HepG2 (cell line): ENCODE data around the gene SFXN1. TPM values are rescaled to one million over a fixed set of nuclear protein-coding genes. Genes with fewer than 3 reads are reported as not detected.

Experiments
- ATAC-seq: fragments of 200-7000 bp; cut with Tn5 transposase; 3 replicates; pipeline ENCODE4 v1.9.1; 2020; ENCODE audit warnings: mild to moderate bottlenecking, moderate library complexity
- BruUV-seq: library from RNA; stranded (reverse); fragments of 400-500 nt; replicated peaks from 2 replicates; lab custom pipeline; 2021; lab: Mats Ljungman, UMichigan
- CTCF ChIA-PET: fragments of 300-600 bp; formaldehyde crosslinking; extraction: SDS; loops from one replicate; lab custom pipeline; 2021; ENCODE audit warnings: low total read pairs, inconsistent platforms, low intra/inter-chr PET ratio; lab: Yijun Ruan, JAX
- POLR2A ChIA-PET: fragments of 350-600 bp; sonication (Branson Sonifier 250); formaldehyde crosslinking; loops from one replicate; lab custom pipeline; 2020; ENCODE audit warnings: antibody characterized with exemption, inconsistent platforms; lab: Yijun Ruan, JAX
- DNase-seq: peaks from one replicate; pipeline ENCODE4 v3.0.0-alpha.2; 2015; ENCODE audit warnings: low spot score
- FAIRE-seq: peaks from 3 replicates; lab custom pipeline; 2011; peaks lifted over from hg19 to GRCh38; lab: Jason Lieb, UNC
- H2AFZ ChIP-seq: one replicate; pipeline ENCODE4 v1.6.1; 2011; ENCODE audit warnings: low read length, inconsistent platforms
- H3K27ac ChIP-seq: fragments of 300-600 bp; 3 replicates; pipeline ENCODE4 v1.8.0; 2011; ENCODE audit warnings: mixed run types, mild to moderate bottlenecking, mixed read lengths, low read length, inconsistent platforms; ENCODE audit not compliant: insufficient read depth; ENCODE audit errors: extremely low read length
- H3K27me3 ChIP-seq, 2 experiments: fragments of 200-600 bp in 1 of 2; 2 replicates in 1 of 2; 3 replicates in 1 of 2; pipeline versions ENCODE4 v1.6.0 to v1.8.0; 2011; ENCODE audit warnings: low read length in 2 of 2, mild to moderate bottlenecking in 2 of 2, moderate library complexity in 2 of 2, inconsistent platforms in 1 of 2; ENCODE audit not compliant: insufficient read depth in 2 of 2, control insufficient read depth in 1 of 2
- H3K36me3 ChIP-seq, 2 experiments: fragments of 200-600 bp in 1 of 2; replicated peaks in 1 of 2; 2 replicates in 1 of 2; 3 replicates in 1 of 2; pipeline versions ENCODE4 v1.5.1 to v1.8.0; 2011; ENCODE audit warnings: low read length in 2 of 2, inconsistent platforms in 1 of 2; ENCODE audit not compliant: insufficient read depth in 2 of 2, control insufficient read depth in 1 of 2
- H3K4me1 ChIP-seq: 2 replicates; pipeline ENCODE4 v1.5.1; 2012; ENCODE audit warnings: low read length, inconsistent platforms; ENCODE audit not compliant: insufficient read depth
- H3K4me2 ChIP-seq: 2 replicates; pipeline ENCODE4 v1.6.0; 2011; ENCODE audit warnings: low read depth, low read length, inconsistent platforms
- H3K4me3 ChIP-seq, 3 experiments: fragments of 200-600 bp in 1 of 3; sonication (generic), shearing (Covaris generic) in 1 of 3; replicated peaks in 1 of 3; 2 replicates each; pipeline ENCODE4 v1.5.1; 2011 to 2016; ENCODE audit warnings: low read length in 3 of 3, inconsistent platforms in 2 of 3, low read depth in 2 of 3, mild to moderate bottlenecking in 2 of 3, control low read depth in 1 of 3, mixed read lengths in 1 of 3; ENCODE audit not compliant: insufficient read depth in 1 of 3
- H3K79me2 ChIP-seq: one replicate; pipeline ENCODE4 v1.6.1; 2011; ENCODE audit warnings: low read length, inconsistent platforms; ENCODE audit not compliant: insufficient read depth
- H3K9ac ChIP-seq: 2 replicates; pipeline ENCODE4 v1.6.0; 2011; ENCODE audit warnings: mild to moderate bottlenecking, low read depth, low read length, inconsistent platforms; ENCODE audit not compliant: insufficient read depth
- H3K9me3 ChIP-seq: 2 replicates; pipeline ENCODE4 v1.5.1; 2012; ENCODE audit warnings: mild to moderate bottlenecking, low read length
- H4K20me1 ChIP-seq: 2 replicates; pipeline ENCODE4 v1.6.0; 2011; ENCODE audit warnings: inconsistent platforms, mild to moderate bottlenecking, low read length, moderate library complexity; ENCODE audit not compliant: insufficient read depth
- BCL6 ChIP-seq: IDR thresholded peaks from 2 replicates; pipeline ENCODE4 v1.6.1; 2016; ENCODE audit warnings: missing genetic modification reagents, missing compliant biosample characterization
- ZFAT ChIP-seq: sonication (generic); formaldehyde crosslinking; conservative IDR thresholded peaks from 2 replicates; pipeline ENCODE4 v1.8.1; 2023; ENCODE audit warnings: missing genetic modification reagents, inconsistent platforms
- WGBS: methylation state at CpG from one replicate; pipeline ENCODE4 v1.1.6; 2017; ENCODE audit warnings: low lambda C conversion rate; 5-methylcytosine and 5-hydroxymethylcytosine counted together
- in situ Hi-C: cut with HindIII; loops from 2 replicates; pipeline ENCODE4 v1.10.0; 2017; ENCODE audit warnings: low pct_unique_long_range_greater_than_20kb; ENCODE audit not compliant: extremely low pct_ligation_motif_present
- intact Hi-C: fragments of 100-400 bp; cut with micrococcal nuclease; formaldehyde crosslinking; loops from one replicate; pipeline ENCODE4 v1.10.0; 2022; ENCODE audit not compliant: unreplicated experiment
- polyA plus RNA-seq, 8 experiments: library from polyadenylated mRNA; depleted of rRNA in 3 of 8; stranded (reverse) in 7 of 8; unstranded in 1 of 8; fragments of >200 nt; fragmentation: Illumina TruSeq in 4 of 8; extraction: Trizol in 4 of 8; gene quantifications; 2 replicates each; pipeline versions ENCODE4 v1.2.1 to v1.2.3, GENCODE V29; 2011 to 2016; ENCODE audit warnings: low read depth in 4 of 8, missing spikeins in 1 of 8, mixed read lengths in 1 of 8; ENCODE audit not compliant: insufficient read depth in 1 of 8
- total RNA-seq, 5 experiments: library from RNA; depleted of rRNA; stranded (reverse); fragments of >200 nt; fragmentation: Illumina TruSeq; extraction: Trizol; gene quantifications; 2 replicates each; pipeline ENCODE4 v1.2.3, GENCODE V29; 2016; ENCODE audit warnings: low read depth in 1 of 5
- TF ChIP-seq, protein P1 (sequence below): sonication (generic); formaldehyde crosslinking; IDR thresholded peaks from 2 replicates; pipeline ENCODE4 v1.4.0; 2020; ENCODE audit warnings: mild to moderate bottlenecking, missing genetic modification reagents
- TF ChIP-seq, protein P2 (sequence below): IDR thresholded peaks from 2 replicates; pipeline ENCODE4 v1.6.1; 2016; ENCODE audit warnings: missing genetic modification reagents, missing compliant biosample characterization

Gene SFXN1
- total and polyA plus RNA-seq, 2 of the 13 experiments (the other 11 are each of a cell fraction or from before 2014, with no cell fraction given): 122 to 135 TPM

DNA sequence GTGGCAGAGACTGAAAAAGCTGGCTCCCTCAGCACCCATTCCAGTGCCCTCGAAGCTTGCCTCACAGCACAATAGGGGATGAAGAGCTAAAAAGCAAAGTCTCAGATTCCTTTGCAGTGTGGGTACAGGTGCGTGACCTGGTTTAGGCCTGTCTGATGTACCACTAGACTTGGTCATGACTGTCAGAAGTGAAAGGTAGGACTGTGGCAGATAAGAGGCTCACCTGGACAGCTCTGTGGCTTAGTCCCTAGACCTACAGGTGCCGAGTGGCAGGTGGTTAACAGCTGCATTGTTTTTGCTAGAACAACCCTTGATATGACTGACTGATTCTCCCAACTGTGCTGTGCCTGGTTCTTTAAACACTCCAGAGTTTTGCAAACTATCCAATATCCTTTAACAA is 14.7 kb upstream of the SFXN1 start:
- 56% methylated on average over 2 of the region's 3 CpGs for WGBS
- H3K9me3 ChIP-seq: no peaks in the 10 kb centered on the region
- ChIA-PET POLR2A (interaction anchor here (1.4 kb wide), 1 partner anchor 23 kb away, joined by 3 read pairs; no protein-coding TSS in a partner anchor), CTCF (no interaction called here)
- no peaks in the 10 kb centered on the region for H3K79me2 ChIP-seq
- H3K36me3 ChIP-seq: no peaks in the 10 kb centered on the region
- TF ChIP-seq BCL6 (no peak), ZFAT (no peak)
- TF ChIP-seq, protein P1, sequence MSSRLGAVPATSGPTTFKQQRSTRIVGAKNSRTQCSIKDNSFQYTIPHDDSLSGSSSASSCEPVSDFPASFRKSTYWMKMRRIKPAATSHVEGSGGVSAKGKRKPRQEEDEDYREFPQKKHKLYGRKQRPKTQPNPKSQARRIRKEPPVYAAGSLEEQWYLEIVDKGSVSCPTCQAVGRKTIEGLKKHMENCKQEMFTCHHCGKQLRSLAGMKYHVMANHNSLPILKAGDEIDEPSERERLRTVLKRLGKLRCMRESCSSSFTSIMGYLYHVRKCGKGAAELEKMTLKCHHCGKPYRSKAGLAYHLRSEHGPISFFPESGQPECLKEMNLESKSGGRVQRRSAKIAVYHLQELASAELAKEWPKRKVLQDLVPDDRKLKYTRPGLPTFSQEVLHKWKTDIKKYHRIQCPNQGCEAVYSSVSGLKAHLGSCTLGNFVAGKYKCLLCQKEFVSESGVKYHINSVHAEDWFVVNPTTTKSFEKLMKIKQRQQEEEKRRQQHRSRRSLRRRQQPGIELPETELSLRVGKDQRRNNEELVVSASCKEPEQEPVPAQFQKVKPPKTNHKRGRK: no peak
- TF ChIP-seq, protein P2, sequence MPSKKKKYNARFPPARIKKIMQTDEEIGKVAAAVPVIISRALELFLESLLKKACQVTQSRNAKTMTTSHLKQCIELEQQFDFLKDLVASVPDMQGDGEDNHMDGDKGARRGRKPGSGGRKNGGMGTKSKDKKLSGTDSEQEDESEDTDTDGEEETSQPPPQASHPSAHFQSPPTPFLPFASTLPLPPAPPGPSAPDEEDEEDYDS: no peak
- H3K4me3 ChIP-seq: no peak overlapping the region
- in situ Hi-C loops (no loop called here), intact Hi-C loops (loop anchor here (5.0 to 10.0 kb wide), 2 partner anchors 251 to 511 kb away; no protein-coding TSS in a partner anchor)
- no peak overlapping the region for H2AFZ ChIP-seq
- no peak overlapping the region for H3K9ac ChIP-seq
- H3K4me1 ChIP-seq: peaks cover 18% of the 10 kb centered on the region
- FAIRE-seq (no peak), ATAC-seq (no peak), DNase-seq (no peak)
- H3K27me3 ChIP-seq: peaks cover 0 to 35% of the 10 kb centered on the region in 2 experiments; a peak in 4 of 5 replicates
- H3K27ac ChIP-seq: no peak overlapping the region
- H3K4me2 ChIP-seq: no peak overlapping the region
- no TSS peak for BruUV-seq
- no peaks in the 10 kb centered on the region; the same call in 1 of the 2 replicates for H4K20me1 ChIP-seq
